Body of pancreas (tissue), 4 donors: ENCODE results near the gene SS18L1. TPM values are rescaled to one million over a fixed set of nuclear protein-coding genes. Genes with fewer than 3 reads are reported as not detected.

Source experiments
- ATAC-seq: fragments of 150-250 bp; one replicate; pipeline ENCODE4 v1.9.1; 2016
- DNase-seq, 4 donors: peaks; one replicate each; pipeline ENCODE4 v3.0.0-alpha.2; 2019
- H3K27ac ChIP-seq, 4 donors: fragments of 200-600 bp; sonication (generic); 1 replicate in 3 of 4; 2 replicates in 1 of 4; pipeline versions ENCODE4 v1.5.1 to v1.6.1; 2016 to 2019; ENCODE audit warnings: mild to moderate bottlenecking in 1 of 4, mixed read lengths in 1 of 4, moderate library complexity in 1 of 4
- H3K27me3 ChIP-seq, 2 donors: fragments of 200-600 bp; sonication (generic); one replicate each; pipeline ENCODE4 v1.6.0; 2016; ENCODE audit warnings: mild to moderate bottlenecking in 1 of 2
- H3K36me3 ChIP-seq, 2 donors: fragments of 200-600 bp; sonication (generic); replicated peaks in 1 of 2; 2 replicates each; pipeline ENCODE4 v1.5.1; 2016; ENCODE audit warnings: low read depth in 2 of 2; ENCODE audit not compliant: insufficient read depth in 1 of 2
- H3K4me1 ChIP-seq: fragments of 200-600 bp; sonication (generic); one replicate; pipeline ENCODE4 v1.6.0; 2016
- H3K4me3 ChIP-seq, 2 donors: fragments of 200-600 bp; sonication (generic); 1 replicate in 1 of 2; 2 replicates in 1 of 2; pipeline ENCODE4 v1.5.1; 2016 to 2019
- H3K9me3 ChIP-seq, 3 donors: fragments of 200-600 bp; sonication (generic); 1 replicate in 2 of 3; 2 replicates in 1 of 3; pipeline ENCODE4 v1.5.1; 2016
- POLR2A ChIP-seq, 3 donors: fragments of 450-650 bp; IDR thresholded peaks; one replicate each; pipeline ENCODE4 v1.6.1; 2016; ENCODE audit warnings: antibody characterized with exemption in 3 of 3, mild to moderate bottlenecking in 2 of 3
- WGBS, 2 donors: methylation state at CpG; one replicate each; pipeline ENCODE4 v1.1.5; 2017; 5-methylcytosine and 5-hydroxymethylcytosine counted together
- intact Hi-C: fragments of 100-400 bp; cut with DNase I; formaldehyde crosslinking; loops from one replicate; pipeline ENCODE4 v1.15.1; 2023
- total RNA-seq, 2 donors: library from RNA; depleted of rRNA; stranded (reverse); fragments of >200 nt; gene quantifications; one replicate each; pipeline ENCODE4 v1.1.0, GENCODE V29; 2016
- TF ChIP-seq, protein P1 (sequence below), 7 experiments: fragments of 450-650 bp in 4 of 7; fragments of 200-600 bp in 3 of 7; sonication (generic) in 3 of 7; IDR thresholded peaks; one replicate each; pipeline ENCODE4 v1.5.1; 2016 to 2019; ENCODE audit warnings: antibody characterized with exemption in 7 of 7

SS18L1 gene
- total RNA-seq, 2 donors from 2014 or later, result 11.4 to 14.5 TPM

DNA sequence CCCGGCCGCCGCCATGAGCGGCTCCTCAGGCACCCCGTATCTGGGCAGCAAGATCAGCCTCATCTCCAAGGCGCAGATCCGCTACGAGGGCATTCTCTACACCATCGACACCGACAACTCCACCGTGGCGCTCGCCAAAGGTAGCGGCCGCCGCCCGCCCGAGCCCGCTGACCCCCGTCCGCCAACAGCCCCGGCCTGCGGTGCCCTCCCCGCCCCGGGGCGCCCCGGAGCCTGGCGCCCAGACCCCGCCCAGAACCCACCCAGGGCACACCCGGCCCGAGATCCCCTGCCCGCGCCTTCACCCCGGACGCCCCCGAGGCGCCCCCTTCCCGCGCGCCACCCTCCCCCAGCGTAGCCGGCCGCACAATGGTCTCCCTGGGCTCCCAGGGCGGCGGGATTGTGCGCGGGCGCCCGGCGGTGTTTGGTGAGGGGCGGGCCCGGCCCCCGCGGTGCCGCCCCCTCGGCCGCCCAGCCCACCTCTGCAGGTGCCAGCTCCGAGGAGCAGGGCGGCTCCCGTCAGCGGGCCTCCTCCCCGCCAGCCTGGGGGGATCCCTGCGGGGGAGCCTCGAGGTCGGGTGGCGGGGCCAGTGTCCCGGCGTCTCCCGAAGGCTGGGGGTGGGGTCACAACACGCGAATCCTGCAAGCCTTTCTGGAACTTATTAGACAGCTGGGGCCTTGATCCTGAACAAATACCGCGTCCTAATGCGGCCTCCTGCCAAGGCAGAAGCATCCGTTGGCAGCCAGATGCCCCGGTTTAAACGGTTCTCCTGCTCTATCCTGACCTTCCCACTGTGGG lies 20.7 kb upstream of the SS18L1 start:
- 0% methylated on average over 3 to 71 of the region's 77 CpGs for WGBS, 2 donors
- Histone ChIP-seq H3K4me1 (peaks cover 46% of the 10 kb centered on the region), H3K4me3 (peak overlapping the region; percentile 43 to 66), H3K27me3 (no peaks in the 10 kb centered on the region), H3K27ac (peak overlapping the region; percentile 83 to 99 (median 94)), H3K9me3 (no peaks in the 10 kb centered on the region), H3K36me3 (peaks cover 0 to 18% of the 10 kb centered on the region in 2 donors)
- TF ChIP-seq, protein P1, sequence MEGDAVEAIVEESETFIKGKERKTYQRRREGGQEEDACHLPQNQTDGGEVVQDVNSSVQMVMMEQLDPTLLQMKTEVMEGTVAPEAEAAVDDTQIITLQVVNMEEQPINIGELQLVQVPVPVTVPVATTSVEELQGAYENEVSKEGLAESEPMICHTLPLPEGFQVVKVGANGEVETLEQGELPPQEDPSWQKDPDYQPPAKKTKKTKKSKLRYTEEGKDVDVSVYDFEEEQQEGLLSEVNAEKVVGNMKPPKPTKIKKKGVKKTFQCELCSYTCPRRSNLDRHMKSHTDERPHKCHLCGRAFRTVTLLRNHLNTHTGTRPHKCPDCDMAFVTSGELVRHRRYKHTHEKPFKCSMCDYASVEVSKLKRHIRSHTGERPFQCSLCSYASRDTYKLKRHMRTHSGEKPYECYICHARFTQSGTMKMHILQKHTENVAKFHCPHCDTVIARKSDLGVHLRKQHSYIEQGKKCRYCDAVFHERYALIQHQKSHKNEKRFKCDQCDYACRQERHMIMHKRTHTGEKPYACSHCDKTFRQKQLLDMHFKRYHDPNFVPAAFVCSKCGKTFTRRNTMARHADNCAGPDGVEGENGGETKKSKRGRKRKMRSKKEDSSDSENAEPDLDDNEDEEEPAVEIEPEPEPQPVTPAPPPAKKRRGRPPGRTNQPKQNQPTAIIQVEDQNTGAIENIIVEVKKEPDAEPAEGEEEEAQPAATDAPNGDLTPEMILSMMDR (IDR thresholded peaks at IDR 0.05), result no peak
- TF ChIP-seq POLR2A (IDR thresholded peaks at IDR 0.05), result no peak
- intact Hi-C loops, result no loop called here
- DNase-seq (peak; percentile 50 to 66 (median 55)), ATAC-seq (no peak)

DNA sequence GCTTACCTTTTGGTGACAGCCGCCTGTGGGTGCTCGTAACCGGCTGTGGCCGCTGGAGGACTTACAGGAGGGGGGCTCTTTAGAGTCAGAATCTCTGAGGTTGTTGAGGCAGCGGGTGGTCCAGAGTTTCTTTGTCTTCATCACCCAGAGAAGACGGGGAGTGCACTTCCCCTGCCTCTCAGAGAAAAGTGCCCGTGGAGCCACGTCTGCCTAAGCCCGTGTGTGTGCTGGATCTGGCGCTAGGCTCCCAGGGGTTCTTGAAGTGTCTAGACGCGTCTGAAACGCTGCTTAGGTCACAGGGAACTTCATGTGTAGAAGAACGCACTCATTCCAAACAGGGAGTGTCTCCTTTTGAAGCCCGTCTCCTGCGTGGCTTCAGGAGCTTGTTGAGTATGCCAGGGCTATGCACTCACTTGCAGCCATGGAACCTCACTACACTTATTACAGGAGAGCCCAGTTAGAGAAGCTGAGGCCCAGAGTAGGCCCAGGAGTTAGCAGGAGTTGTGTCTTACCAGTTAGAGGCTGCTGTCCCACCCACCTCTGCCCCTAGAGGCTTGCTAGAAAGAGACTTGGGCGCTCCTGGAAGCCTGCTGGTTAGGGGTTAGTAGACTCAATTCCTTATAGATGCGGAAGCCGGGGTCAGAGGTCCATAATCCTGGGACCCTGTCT lies 20.0 kb upstream of the SS18L1 start:
- ATAC-seq (no peak), DNase-seq (no peak)
- intact Hi-C loops, result no loop called here
- H3K27me3 ChIP-seq, result no peaks in the 10 kb centered on the region
- peaks cover 46% of the 10 kb centered on the region for H3K4me1 ChIP-seq
- WGBS, 2 donors, result 22 to 25% methylated on average over 18 to 19 of the region's 19 CpGs
- peak overlapping the region in 3 of 4 donors; percentile 83 to 99 (median 98) for H3K27ac ChIP-seq
- TF ChIP-seq, protein P1 (IDR thresholded peaks at IDR 0.05), result no peak
- no peak for TF ChIP-seq POLR2A (IDR thresholded peaks at IDR 0.05)
- peaks cover 0 to 19% of the 10 kb centered on the region in 2 donors for H3K36me3 ChIP-seq
- no peaks in the 10 kb centered on the region for H3K9me3 ChIP-seq
- H3K4me3 ChIP-seq, result peak overlapping the region in 1 of 2 donors; percentile 66

DNA sequence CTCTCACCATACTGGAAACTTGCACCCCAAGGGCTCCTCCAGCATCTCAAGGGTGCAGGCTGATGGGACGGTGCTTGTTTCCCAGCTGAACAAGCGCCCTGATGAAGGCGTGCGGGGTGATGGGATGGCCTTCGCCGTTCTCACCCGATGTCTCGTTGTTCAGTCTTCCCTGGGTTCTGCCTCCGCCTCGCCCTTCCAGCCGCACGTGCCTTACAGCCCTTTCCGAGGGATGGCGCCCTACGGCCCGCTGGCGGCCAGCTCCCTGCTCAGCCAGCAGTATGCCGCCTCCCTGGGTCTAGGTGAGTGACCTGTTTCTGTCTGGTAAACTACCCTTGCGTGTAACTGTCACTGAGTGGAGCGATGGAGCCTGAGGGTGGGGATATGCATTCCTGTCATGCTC lies 17.4 kb upstream of the SS18L1 start:
- Histone ChIP-seq H3K36me3 (peaks cover 4 to 25% of the 10 kb centered on the region in 2 donors), H3K4me1 (peaks cover 20% of the 10 kb centered on the region), H3K4me3 (no peak overlapping the region), H3K27ac (no peak overlapping the region), H3K9me3 (no peaks in the 10 kb centered on the region), H3K27me3 (no peaks in the 10 kb centered on the region)
- TF ChIP-seq, protein P1 (IDR thresholded peaks at IDR 0.05), result no peak
- TF ChIP-seq POLR2A (IDR thresholded peaks at IDR 0.05), result no peak
- WGBS, 2 donors, result 90 to 95% methylated on average over 17 to 20 of the region's 20 CpGs
- intact Hi-C loops, result loop anchor here (5.0 kb wide), 1 partner anchor 64 kb away; no protein-coding TSS in a partner anchor
- ATAC-seq (no peak), DNase-seq (no peak)

GRCh38 chr20:62127799-62128198 lies 15.8 kb upstream of the SS18L1 start:
- Histone ChIP-seq H3K4me3 (no peak overlapping the region), H3K36me3 (peaks cover 7 to 36% of the 10 kb centered on the region in 2 donors), H3K27me3 (no peaks in the 10 kb centered on the region), H3K9me3 (no peaks in the 10 kb centered on the region), H3K4me1 (peaks cover 17% of the 10 kb centered on the region), H3K27ac (no peak overlapping the region)
- no peak for ATAC-seq
- 82 to 83% methylated on average over 5 to 6 of the region's 6 CpGs for WGBS, 2 donors
- TF ChIP-seq, protein P1 (IDR thresholded peaks at IDR 0.05), result no peak
- no peak for TF ChIP-seq POLR2A (IDR thresholded peaks at IDR 0.05)
- intact Hi-C loops, result loop anchor here (5.0 kb wide), 1 partner anchor 65 kb away; no protein-coding TSS in a partner anchor
- no peak for DNase-seq
